Fibroblast of villous mesenchyme (primary cell): ENCODE data around the gene SFT2D3. TPM values are rescaled to one million over a fixed set of nuclear protein-coding genes. Genes with fewer than 3 reads are reported as not detected.

Experiments
- DNase-seq: peaks from one replicate; pipeline ENCODE4 v3.0.0-alpha.2; 2010; ENCODE audit warnings: low read depth
- H3K4me3 ChIP-seq: 2 replicates; pipeline ENCODE4 v1.5.1; 2011; ENCODE audit warnings: low read depth, mild to moderate bottlenecking, low read length
- total RNA-seq: library from RNA; depleted of rRNA; stranded (reverse); fragments of >200 nt; gene quantifications from 2 replicates; pipeline ENCODE4 v1.2.3, GENCODE V29; 2012
- TF ChIP-seq, protein P1 (sequence below): IDR thresholded peaks from 2 replicates; pipeline ENCODE4 v1.5.1; 2012; ENCODE audit warnings: low read depth, mild to moderate bottlenecking, low read length; ENCODE audit not compliant: insufficient read depth

Gene SFT2D3
- total RNA-seq, 1 donor: 4.7 TPM

DNA sequence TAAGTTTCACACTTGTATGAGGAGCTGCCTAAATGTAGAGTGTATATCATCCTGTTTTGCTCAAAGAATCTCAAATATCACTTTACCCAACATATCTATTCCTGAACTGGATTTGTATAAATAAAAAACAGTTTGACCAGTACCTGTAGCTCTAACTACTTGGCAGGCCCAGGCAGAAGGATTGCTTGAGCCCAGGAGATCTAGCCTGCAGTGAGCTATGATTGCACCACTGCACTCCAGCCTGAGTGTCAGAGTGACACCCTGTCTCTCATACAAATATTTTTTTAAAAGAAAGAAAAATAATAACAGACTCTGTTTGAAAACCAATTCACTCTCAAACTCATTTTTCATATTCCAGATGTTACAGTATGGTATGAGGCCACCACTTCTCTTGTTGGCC lies 18.2 kb upstream of the SFT2D3 start:
- TF ChIP-seq, protein P1, sequence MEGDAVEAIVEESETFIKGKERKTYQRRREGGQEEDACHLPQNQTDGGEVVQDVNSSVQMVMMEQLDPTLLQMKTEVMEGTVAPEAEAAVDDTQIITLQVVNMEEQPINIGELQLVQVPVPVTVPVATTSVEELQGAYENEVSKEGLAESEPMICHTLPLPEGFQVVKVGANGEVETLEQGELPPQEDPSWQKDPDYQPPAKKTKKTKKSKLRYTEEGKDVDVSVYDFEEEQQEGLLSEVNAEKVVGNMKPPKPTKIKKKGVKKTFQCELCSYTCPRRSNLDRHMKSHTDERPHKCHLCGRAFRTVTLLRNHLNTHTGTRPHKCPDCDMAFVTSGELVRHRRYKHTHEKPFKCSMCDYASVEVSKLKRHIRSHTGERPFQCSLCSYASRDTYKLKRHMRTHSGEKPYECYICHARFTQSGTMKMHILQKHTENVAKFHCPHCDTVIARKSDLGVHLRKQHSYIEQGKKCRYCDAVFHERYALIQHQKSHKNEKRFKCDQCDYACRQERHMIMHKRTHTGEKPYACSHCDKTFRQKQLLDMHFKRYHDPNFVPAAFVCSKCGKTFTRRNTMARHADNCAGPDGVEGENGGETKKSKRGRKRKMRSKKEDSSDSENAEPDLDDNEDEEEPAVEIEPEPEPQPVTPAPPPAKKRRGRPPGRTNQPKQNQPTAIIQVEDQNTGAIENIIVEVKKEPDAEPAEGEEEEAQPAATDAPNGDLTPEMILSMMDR: no peak
- no peak overlapping the region for H3K4me3 ChIP-seq

GRCh38 chr2:127683757-127684156 lies 17.5 kb upstream of the SFT2D3 start:
- no peak overlapping the region for H3K4me3 ChIP-seq
- TF ChIP-seq, protein P1: no peak
- DNase-seq: peak; percentile 72

More for the DNA sequence above, 18.2 kb upstream of the SFT2D3 start:
- no peak for DNase-seq

DNA sequence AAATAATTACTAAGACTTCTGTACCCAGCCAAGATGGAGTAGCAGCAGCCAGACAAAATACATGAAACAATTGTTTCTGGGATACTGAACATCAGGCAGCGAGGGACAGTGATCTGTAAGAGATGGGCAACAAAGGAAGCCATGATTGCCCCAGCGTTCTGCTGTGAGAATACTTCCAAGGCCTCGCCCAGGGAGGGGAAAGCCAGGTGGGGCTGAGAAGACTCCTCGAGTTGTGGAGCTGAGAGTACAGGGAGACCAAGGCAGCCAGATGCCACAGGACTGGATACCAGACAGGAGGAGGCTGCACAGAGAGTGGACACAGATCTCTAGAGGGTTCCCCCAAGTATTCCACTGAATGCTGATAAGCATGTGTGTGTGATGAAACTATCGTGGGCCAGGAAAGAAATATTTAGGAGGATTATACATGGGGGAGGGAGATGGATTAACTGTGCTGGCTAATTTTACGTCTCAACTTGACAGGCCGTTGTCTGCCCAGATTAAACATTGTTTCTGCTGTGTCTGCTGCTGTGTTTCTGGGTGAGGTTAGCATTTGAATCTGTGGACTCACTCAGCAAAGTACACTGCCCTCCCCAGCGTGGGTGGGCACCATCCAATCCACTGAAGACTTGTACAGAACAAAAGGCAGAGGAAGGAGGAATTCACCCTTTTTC lies 15.8 kb upstream of the SFT2D3 start:
- peak; percentile 93 for DNase-seq
- TF ChIP-seq, protein P1: no peak
- H3K4me3 ChIP-seq: no peak overlapping the region

- no peak overlapping the region for H3K4me3 ChIP-seq
- no peak for DNase-seq
- TF ChIP-seq, protein P1: no peak
These were observed 12.9 kb upstream of the SFT2D3 start for GRCh38 chr2:127688405-127688804.

DNA sequence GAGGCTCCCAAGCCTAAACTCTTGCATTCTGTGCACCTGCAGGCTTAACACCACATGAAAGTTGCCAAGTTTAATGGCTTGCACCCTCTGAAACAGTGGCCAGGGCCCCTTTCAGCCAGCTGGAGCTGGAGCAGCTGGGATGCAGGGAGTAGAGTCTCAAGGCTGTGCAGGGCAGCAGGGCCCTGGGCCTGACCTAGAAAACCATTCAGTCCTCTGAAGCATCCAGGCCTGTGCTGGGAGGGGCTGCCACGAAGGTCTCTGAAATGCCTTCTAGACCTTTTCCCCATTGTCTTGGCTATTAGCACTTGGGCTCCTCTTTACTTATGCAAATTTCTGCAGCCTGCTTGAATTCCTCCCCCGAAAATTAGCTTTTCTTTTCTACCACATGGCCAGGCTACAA lies 10.6 kb upstream of the SFT2D3 start:
- TF ChIP-seq, protein P1: no peak
- H3K4me3 ChIP-seq: no peak overlapping the region
- DNase-seq: no peak

GRCh38 chr2:127694986-127695385 lies 6.3 kb upstream of the SFT2D3 start:
- no peak overlapping the region for H3K4me3 ChIP-seq
- no peak for DNase-seq

More at GRCh38 chr2:127694986-127695385, 6.3 kb upstream of the SFT2D3 start:
- TF ChIP-seq, protein P1: no peak
